Fibroblast of lung (primary cell): ENCODE results near the gene COL4A6. TPM values are rescaled to one million over a fixed set of nuclear protein-coding genes. Genes with fewer than 3 reads are reported as not detected.
A peak's percentile ranks its signal among the peaks of the same experiment; 100 is the strongest.
"Not testable (repeated sequence)": the region's sequence is repeated elsewhere in the genome, so short reads cannot be mapped to it uniquely, and the experiment has no call there.

Experiments used
- DNase-seq, 2 donors: peaks; one replicate each; pipeline versions ENCODE4 v3.0.0 to v3.0.0-alpha.2; 2010; ENCODE audit warnings: low read depth in 2 of 2
- H2AFZ ChIP-seq: 2 replicates; pipeline ENCODE4 v1.5.1; 2012; ENCODE audit warnings: low read length, control low read depth, inconsistent platforms
- H3K27ac ChIP-seq: 2 replicates; pipeline ENCODE4 v1.5.1; 2011; ENCODE audit warnings: low read length, control low read depth; ENCODE audit not compliant: insufficient read depth
- H3K27me3 ChIP-seq: 2 replicates; pipeline ENCODE4 v1.5.1; 2011; ENCODE audit warnings: mild to moderate bottlenecking, low read length; ENCODE audit not compliant: control insufficient read depth, insufficient read depth
- H3K36me3 ChIP-seq: 2 replicates; pipeline ENCODE4 v1.5.1; 2011; ENCODE audit warnings: low read length; ENCODE audit not compliant: control insufficient read depth, insufficient read depth
- H3K4me1 ChIP-seq: 2 replicates; pipeline ENCODE4 v1.5.1; 2011; ENCODE audit warnings: low read length; ENCODE audit not compliant: control insufficient read depth, insufficient read depth; ENCODE audit errors: extremely low read depth
- H3K4me2 ChIP-seq: 2 replicates; pipeline ENCODE4 v1.5.1; 2011; ENCODE audit warnings: low read length, control low read depth; ENCODE audit not compliant: insufficient read depth; ENCODE audit errors: extremely low read depth
- H3K4me3 ChIP-seq, 4 experiments: fragments of 200-600 bp in 1 of 4; sonication (generic) in 1 of 4; replicated peaks in 1 of 4; 2 replicates each; pipeline ENCODE4 v1.5.1; 2011 to 2016; ENCODE audit warnings: low read length in 4 of 4, low read depth in 3 of 4, mild to moderate bottlenecking in 3 of 4, control low read depth in 2 of 4, inconsistent platforms in 1 of 4, mixed read lengths in 1 of 4; ENCODE audit not compliant: insufficient read depth in 1 of 4; ENCODE audit errors: control extremely low read depth in 1 of 4
- H3K79me2 ChIP-seq: 2 replicates; pipeline ENCODE4 v1.5.1; 2012; ENCODE audit warnings: mild to moderate bottlenecking, low read length, inconsistent platforms; ENCODE audit not compliant: control insufficient read depth, insufficient read depth
- H3K9ac ChIP-seq: 2 replicates; pipeline ENCODE4 v1.5.1; 2011; ENCODE audit warnings: mild to moderate bottlenecking, low read length, control low read depth; ENCODE audit not compliant: insufficient read depth
- H3K9me3 ChIP-seq: 2 replicates; pipeline ENCODE4 v1.5.1; 2012; ENCODE audit warnings: low read depth, low read length; ENCODE audit not compliant: control insufficient read depth, insufficient read depth
- H4K20me1 ChIP-seq: 2 replicates; pipeline ENCODE4 v1.5.1; 2011; ENCODE audit warnings: low read length; ENCODE audit not compliant: control insufficient read depth, insufficient read depth; ENCODE audit errors: extremely low read depth
- EZH2 ChIP-seq: IDR thresholded peaks from 2 replicates; pipeline ENCODE4 v1.5.1; 2012; ENCODE audit warnings: low read length, control low read depth, mild to moderate bottlenecking; ENCODE audit errors: missing control alignments
- polyA minus RNA-seq: library from RNA; depleted of rRNA, polyadenylated mRNA; stranded (reverse); fragments of >200 nt; gene quantifications from 2 replicates; pipeline ENCODE4 v1.2.3, GENCODE V29; 2011; ENCODE audit warnings: low replicate concordance
- polyA plus RNA-seq, 2 donors: library from polyadenylated mRNA; depleted of rRNA in 1 of 2; stranded (reverse) in 1 of 2; unstranded in 1 of 2; fragments of >200 nt; gene quantifications; 2 replicates each; pipeline ENCODE4 v1.2.1, GENCODE V29; 2011 to 2012; ENCODE audit warnings: missing spikeins in 1 of 2
- total RNA-seq: library from RNA; depleted of rRNA; stranded (reverse); fragments of >200 nt; gene quantifications from 2 replicates; pipeline ENCODE4 v1.2.1, GENCODE V29; 2014
- TF ChIP-seq, protein P1 (sequence below), 2 donors: IDR thresholded peaks in 1 of 2; conservative IDR thresholded peaks in 1 of 2; 1 replicate in 1 of 2; 2 replicates in 1 of 2; pipeline ENCODE4 v1.5.1; 2011 to 2012; ENCODE audit warnings: low read length in 2 of 2, control low read depth in 1 of 2, inconsistent platforms in 1 of 2, low read depth in 1 of 2, mild to moderate bottlenecking in 1 of 2

COL4A6 gene
- total RNA-seq (3.5 and 7.2 TPM in 2 replicates), polyA plus RNA-seq (0.15 and 1.4 TPM in 2 replicates), polyA minus RNA-seq (1.0 TPM in 1 of 2 replicates, not detected in the other)
- polyA plus RNA-seq (2012), result 0.07 and 1.2 TPM in 2 replicates

DNA sequence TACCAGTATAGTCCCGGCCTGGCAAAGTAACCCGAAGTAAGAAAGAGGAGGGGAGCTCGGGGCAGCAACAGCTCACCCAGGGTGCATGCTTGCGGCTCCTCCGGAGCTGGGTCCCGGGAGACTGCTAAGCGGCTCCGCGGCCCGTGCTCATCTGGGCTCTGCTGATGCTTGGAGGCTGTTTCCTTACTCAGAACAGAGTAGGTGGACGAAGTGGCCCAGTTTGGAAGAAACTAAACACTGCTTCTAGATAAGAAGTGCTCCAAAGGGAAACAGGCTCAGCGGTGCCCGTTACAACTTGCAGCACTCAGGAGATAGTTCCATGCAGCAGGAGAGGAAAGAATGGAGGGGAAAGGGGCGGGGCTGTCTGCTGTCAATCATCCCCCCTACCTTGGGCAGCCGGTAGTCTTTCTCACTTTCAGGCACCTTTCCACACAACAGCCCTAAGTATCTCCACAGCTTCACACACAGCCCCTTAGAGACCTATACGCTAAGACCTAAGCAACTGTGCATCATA is at the start of gene COL4A6:
Gene COL4A6, minus strand, starts transcription at position 313 of the 514 bp plus-strand sequence. Its CDS starts 226 bp downstream, at position 87.
- H4K20me1 ChIP-seq, result no peaks in the 10 kb centered on the region
- H3K4me2 ChIP-seq, result peak within 1 kb of the TSS; percentile 75
- H3K27ac ChIP-seq, result no peak within 1 kb of the TSS
- no peak within 1 kb of the TSS for H3K9ac ChIP-seq
- no peaks in the 10 kb centered on the region for H3K27me3 ChIP-seq
- no peaks in the 10 kb centered on the region for H3K4me1 ChIP-seq
- no peaks in the 10 kb centered on the region for H3K79me2 ChIP-seq
- H3K36me3 ChIP-seq, result no peaks in the 10 kb centered on the region
- DNase-seq, result no peak
- H3K9me3 ChIP-seq, result no peaks in the 10 kb centered on the region
- peak within 1 kb of the TSS; percentile 35 to 93 (median 66) for H3K4me3 ChIP-seq
- peak within 1 kb of the TSS; percentile 30 for H2AFZ ChIP-seq
- TF ChIP-seq EZH2, result no peak
- TF ChIP-seq, protein P1, sequence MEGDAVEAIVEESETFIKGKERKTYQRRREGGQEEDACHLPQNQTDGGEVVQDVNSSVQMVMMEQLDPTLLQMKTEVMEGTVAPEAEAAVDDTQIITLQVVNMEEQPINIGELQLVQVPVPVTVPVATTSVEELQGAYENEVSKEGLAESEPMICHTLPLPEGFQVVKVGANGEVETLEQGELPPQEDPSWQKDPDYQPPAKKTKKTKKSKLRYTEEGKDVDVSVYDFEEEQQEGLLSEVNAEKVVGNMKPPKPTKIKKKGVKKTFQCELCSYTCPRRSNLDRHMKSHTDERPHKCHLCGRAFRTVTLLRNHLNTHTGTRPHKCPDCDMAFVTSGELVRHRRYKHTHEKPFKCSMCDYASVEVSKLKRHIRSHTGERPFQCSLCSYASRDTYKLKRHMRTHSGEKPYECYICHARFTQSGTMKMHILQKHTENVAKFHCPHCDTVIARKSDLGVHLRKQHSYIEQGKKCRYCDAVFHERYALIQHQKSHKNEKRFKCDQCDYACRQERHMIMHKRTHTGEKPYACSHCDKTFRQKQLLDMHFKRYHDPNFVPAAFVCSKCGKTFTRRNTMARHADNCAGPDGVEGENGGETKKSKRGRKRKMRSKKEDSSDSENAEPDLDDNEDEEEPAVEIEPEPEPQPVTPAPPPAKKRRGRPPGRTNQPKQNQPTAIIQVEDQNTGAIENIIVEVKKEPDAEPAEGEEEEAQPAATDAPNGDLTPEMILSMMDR (conservative IDR thresholded peaks at IDR 0.05 in 1 of 2, IDR thresholded peaks at IDR 0.05 in 1 of 2; ENCODE audit: low read depth in 1 of 2, low read length in 2 of 2), result no peak

DNA sequence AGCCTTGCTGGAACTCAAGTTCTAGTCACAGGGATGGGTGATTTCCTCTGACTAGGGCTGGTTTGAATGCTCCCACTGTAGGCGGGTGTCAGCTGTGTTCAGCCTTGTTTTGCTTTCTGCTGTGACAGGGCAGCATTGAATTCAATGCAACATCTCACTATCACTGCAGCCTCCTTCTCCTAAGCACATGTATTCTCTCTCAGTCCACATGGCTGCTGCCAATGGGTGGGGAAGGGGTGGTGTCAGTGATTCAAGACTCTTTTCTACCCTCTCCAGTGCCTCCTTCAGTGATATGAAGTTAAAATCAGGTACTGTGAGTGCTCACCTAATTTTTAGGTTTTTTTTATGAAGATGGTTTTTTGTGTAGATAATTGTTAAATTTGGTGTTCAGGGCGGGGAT is 47.7 kb upstream of the COL4A6 start:
- H3K4me2 ChIP-seq, result no peak overlapping the region
- H3K36me3 ChIP-seq, result no peaks in the 10 kb centered on the region
- TF ChIP-seq, protein P1 (conservative IDR thresholded peaks at IDR 0.05 in 1 of 2, IDR thresholded peaks at IDR 0.05 in 1 of 2; ENCODE audit: low read depth in 1 of 2, low read length in 2 of 2), result no peak
- TF ChIP-seq EZH2, result no peak
- no peak overlapping the region for H3K27ac ChIP-seq
- H3K27me3 ChIP-seq, result no peaks in the 10 kb centered on the region
- H3K9me3 ChIP-seq, result no peaks in the 10 kb centered on the region
- H3K4me1 ChIP-seq, result no peaks in the 10 kb centered on the region
- H4K20me1 ChIP-seq, result no peaks in the 10 kb centered on the region
- no peak overlapping the region for H3K4me3 ChIP-seq
- no peak overlapping the region for H2AFZ ChIP-seq
- H3K79me2 ChIP-seq, result no peaks in the 10 kb centered on the region
- no peak overlapping the region for H3K9ac ChIP-seq
- DNase-seq, result no peak

DNA sequence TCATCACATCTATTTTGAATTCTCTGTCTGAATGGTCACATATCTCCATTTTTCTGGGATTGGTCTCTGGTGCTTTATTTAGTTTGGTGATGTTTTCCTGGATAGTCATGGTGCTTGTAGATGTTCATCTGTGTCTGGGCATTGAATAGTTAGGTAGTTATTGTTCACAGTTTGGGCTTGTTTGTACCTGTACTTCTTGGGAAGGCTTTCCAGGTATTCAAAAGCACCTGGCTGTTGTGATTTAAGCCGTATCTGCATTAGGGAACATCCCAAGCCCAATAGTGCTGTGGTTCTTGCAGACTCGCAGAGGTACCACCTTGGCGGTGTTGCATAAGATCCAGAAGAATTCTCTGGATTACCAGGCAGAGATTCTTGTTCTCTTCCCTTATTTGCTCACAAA is 46.0 kb upstream of the COL4A6 start:
- no peaks in the 10 kb centered on the region for H3K27me3 ChIP-seq
- TF ChIP-seq, protein P1 (conservative IDR thresholded peaks at IDR 0.05 in 1 of 2, IDR thresholded peaks at IDR 0.05 in 1 of 2; ENCODE audit: low read depth in 1 of 2, low read length in 2 of 2), result no peak
- TF ChIP-seq EZH2, result no peak
- H3K9ac ChIP-seq, result no peak overlapping the region
- no peaks in the 10 kb centered on the region for H3K36me3 ChIP-seq
- H2AFZ ChIP-seq, result no peak overlapping the region
- no peaks in the 10 kb centered on the region for H3K4me1 ChIP-seq
- no peak overlapping the region for H3K27ac ChIP-seq
- DNase-seq, result no peak
- no peak overlapping the region for H3K4me2 ChIP-seq
- H4K20me1 ChIP-seq, result no peaks in the 10 kb centered on the region
- no peaks in the 10 kb centered on the region for H3K79me2 ChIP-seq
- no peak overlapping the region for H3K4me3 ChIP-seq
- no peaks in the 10 kb centered on the region for H3K9me3 ChIP-seq

DNA sequence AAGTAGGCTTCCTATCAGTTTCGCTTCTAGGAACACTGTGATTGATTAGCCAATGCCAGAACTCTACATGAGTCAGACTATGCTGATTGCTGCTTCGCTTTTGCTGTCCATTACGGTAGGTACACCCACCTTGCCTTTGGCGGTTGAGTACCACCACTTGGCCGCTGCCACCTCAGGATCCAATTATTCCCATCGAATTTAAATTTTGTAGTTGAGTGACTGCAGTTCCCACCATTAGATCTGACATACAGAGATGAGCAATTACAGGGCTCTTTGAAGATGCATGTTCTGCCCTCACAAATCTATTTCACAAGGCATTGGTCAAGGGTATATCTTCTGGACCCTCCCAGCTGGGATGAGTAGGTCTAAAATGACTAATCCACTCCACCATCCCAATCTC is 43.3 kb upstream of the COL4A6 start:
- not testable (repeated sequence) for H2AFZ ChIP-seq, H3K9ac ChIP-seq, H3K4me2 ChIP-seq, H3K36me3 ChIP-seq, H3K9me3 ChIP-seq, H3K4me1 ChIP-seq, H3K27me3 ChIP-seq, DNase-seq, H3K4me3 ChIP-seq, H3K27ac ChIP-seq, H3K79me2 ChIP-seq, H4K20me1 ChIP-seq
